ENCODE results near the gene PDE11A. TPM values are rescaled to one million over a fixed set of nuclear protein-coding genes. Genes with fewer than 3 reads are reported as not detected.

Gene PDE11A
- total and polyA plus RNA-seq, 5 donors from 2014 or later, result not detected

GRCh38 chr2:177680866-177681712 is 391.5 kb downstream of the PDE11A start:
- H3K36me3 ChIP-seq (ENCODE audit: control insufficient read depth, insufficient read depth, low read length), result no peaks in the 10 kb centered on the region

GRCh38 chr2:177679611-177680605 is 392.7 kb downstream of the PDE11A start:
- H3K4me1 Mint-ChIP-seq, result no peaks in the 10 kb centered on the region
- no peak overlapping the region for H3K27ac ChIP-seq (ENCODE audit: insufficient read depth, low read length, poor library complexity, severe bottlenecking)
- DNase-seq, result no peak
- H3K9me3 Mint-ChIP-seq, result no peaks in the 10 kb centered on the region
- ATAC-seq (ENCODE audit: low read depth in 2 of 2), result no peak
- H3K4me3 Mint-ChIP-seq, result no peak overlapping the region
- no peak overlapping the region for H3K27ac Mint-ChIP-seq
- no peaks in the 10 kb centered on the region for H3K27me3 ChIP-seq (ENCODE audit: control insufficient read depth, insufficient read depth, low read length)
- no peaks in the 10 kb centered on the region for H3K36me3 Mint-ChIP-seq
- no peaks in the 10 kb centered on the region for H3K4me1 ChIP-seq (ENCODE audit: control insufficient read depth, insufficient read depth, low read length, poor library complexity, severe bottlenecking)
- H3K27me3 Mint-ChIP-seq, result no peaks in the 10 kb centered on the region
- H3K4me3 ChIP-seq (ENCODE audit: low read depth, low read length), result no peak overlapping the region
- no peaks in the 10 kb centered on the region for H3K9me3 ChIP-seq (ENCODE audit: control insufficient read depth in 2 of 2, low read length in 2 of 2)
- no peaks in the 10 kb centered on the region for H3K36me3 ChIP-seq (ENCODE audit: control insufficient read depth, insufficient read depth, low read length)

More at GRCh38 chr2:177680866-177681712, 391.5 kb downstream of the PDE11A start:
- Histone ChIP-seq H3K4me3 (ENCODE audit: low read depth, low read length) (no peak overlapping the region), H3K27me3 (ENCODE audit: control insufficient read depth, insufficient read depth, low read length) (no peaks in the 10 kb centered on the region), H3K27ac (ENCODE audit: insufficient read depth, low read length, poor library complexity, severe bottlenecking) (no peak overlapping the region), H3K9me3 (ENCODE audit: control insufficient read depth in 2 of 2, low read length in 2 of 2) (no peaks in the 10 kb centered on the region), H3K4me1 (ENCODE audit: control insufficient read depth, insufficient read depth, low read length, poor library complexity, severe bottlenecking) (no peaks in the 10 kb centered on the region)
- no peaks in the 10 kb centered on the region for H3K9me3 Mint-ChIP-seq
- ATAC-seq (ENCODE audit: low read depth in 2 of 2) (no peak), DNase-seq (no peak)
- no peaks in the 10 kb centered on the region for H3K27me3 Mint-ChIP-seq
- H3K4me1 Mint-ChIP-seq, result no peaks in the 10 kb centered on the region
- H3K27ac Mint-ChIP-seq, result no peak overlapping the region
- no peaks in the 10 kb centered on the region for H3K36me3 Mint-ChIP-seq
- no peak overlapping the region for H3K4me3 Mint-ChIP-seq

- no peak for ATAC-seq (ENCODE audit: low read depth in 2 of 2)
- H3K4me3 ChIP-seq (ENCODE audit: low read depth, low read length), result no peak overlapping the region
- H3K9me3 Mint-ChIP-seq, result no peaks in the 10 kb centered on the region
Measured at GRCh38 chr2:177678939-177679338, 393.6 kb downstream of the PDE11A start.

GRCh38 chr2:177676636-177677035 is 395.9 kb downstream of the PDE11A start:
- no peaks in the 10 kb centered on the region for H3K27me3 ChIP-seq (ENCODE audit: control insufficient read depth, insufficient read depth, low read length)
- Mint-ChIP-seq H3K4me3 (no peak overlapping the region), H3K9me3 (no peaks in the 10 kb centered on the region), H3K36me3 (no peaks in the 10 kb centered on the region), H3K27ac (no peak overlapping the region), H3K27me3 (no peaks in the 10 kb centered on the region), H3K4me1 (no peaks in the 10 kb centered on the region)
- H3K4me3 ChIP-seq (ENCODE audit: low read depth, low read length), result no peak overlapping the region
- DNase-seq, result no peak
- H3K4me1 ChIP-seq (ENCODE audit: control insufficient read depth, insufficient read depth, low read length, poor library complexity, severe bottlenecking), result no peaks in the 10 kb centered on the region
- no peak for ATAC-seq (ENCODE audit: low read depth in 2 of 2)
- H3K9me3 ChIP-seq (ENCODE audit: control insufficient read depth in 2 of 2, low read length in 2 of 2), result no peaks in the 10 kb centered on the region
- H3K36me3 ChIP-seq (ENCODE audit: control insufficient read depth, insufficient read depth, low read length), result no peaks in the 10 kb centered on the region
- no peak overlapping the region for H3K27ac ChIP-seq (ENCODE audit: insufficient read depth, low read length, poor library complexity, severe bottlenecking)

More at GRCh38 chr2:177678939-177679338, 393.6 kb downstream of the PDE11A start:
- H3K4me3 Mint-ChIP-seq, result no peak overlapping the region
- no peak overlapping the region for H3K27ac Mint-ChIP-seq
- H3K36me3 ChIP-seq (ENCODE audit: control insufficient read depth, insufficient read depth, low read length), result no peaks in the 10 kb centered on the region
- DNase-seq, result no peak
- H3K4me1 ChIP-seq (ENCODE audit: control insufficient read depth, insufficient read depth, low read length, poor library complexity, severe bottlenecking), result no peaks in the 10 kb centered on the region
- no peaks in the 10 kb centered on the region for H3K9me3 ChIP-seq (ENCODE audit: control insufficient read depth in 2 of 2, low read length in 2 of 2)
- H3K27me3 ChIP-seq (ENCODE audit: control insufficient read depth, insufficient read depth, low read length), result no peaks in the 10 kb centered on the region
- H3K36me3 Mint-ChIP-seq, result no peaks in the 10 kb centered on the region
- H3K27ac ChIP-seq (ENCODE audit: insufficient read depth, low read length, poor library complexity, severe bottlenecking), result no peak overlapping the region
- H3K4me1 Mint-ChIP-seq, result no peaks in the 10 kb centered on the region
- H3K27me3 Mint-ChIP-seq, result no peaks in the 10 kb centered on the region

- no peaks in the 10 kb centered on the region for H3K9me3 ChIP-seq (ENCODE audit: control insufficient read depth in 2 of 2, low read length in 2 of 2)
- H3K36me3 ChIP-seq (ENCODE audit: control insufficient read depth, insufficient read depth, low read length), result no peaks in the 10 kb centered on the region
- no peak overlapping the region for H3K4me3 ChIP-seq (ENCODE audit: low read depth, low read length)
- peaks cover 0 to 2% (median 0%) of the 10 kb centered on the region in 7 donors for H3K9me3 Mint-ChIP-seq
- H3K27ac Mint-ChIP-seq, result no peak overlapping the region
- H3K27me3 Mint-ChIP-seq, result peaks cover 2% of the 10 kb centered on the region
- H3K36me3 Mint-ChIP-seq, result no peaks in the 10 kb centered on the region
- no peaks in the 10 kb centered on the region for H3K4me1 Mint-ChIP-seq
- no peak overlapping the region for H3K27ac ChIP-seq (ENCODE audit: insufficient read depth, low read length, poor library complexity, severe bottlenecking)
- H3K4me3 Mint-ChIP-seq, result no peak overlapping the region
- H3K4me1 ChIP-seq (ENCODE audit: control insufficient read depth, insufficient read depth, low read length, poor library complexity, severe bottlenecking), result no peaks in the 10 kb centered on the region
- DNase-seq (no peak), ATAC-seq (ENCODE audit: low read depth in 2 of 2) (no peak)
- H3K27me3 ChIP-seq (ENCODE audit: control insufficient read depth, insufficient read depth, low read length), result no peaks in the 10 kb centered on the region
Measured at GRCh38 chr2:177675825-177676224, 396.8 kb downstream of the PDE11A start.

- Mint-ChIP-seq H3K9me3 (peaks cover 0 to 2% (median 0%) of the 10 kb centered on the region in 7 donors), H3K4me1 (no peaks in the 10 kb centered on the region), H3K27ac (no peak overlapping the region), H3K36me3 (no peaks in the 10 kb centered on the region), H3K27me3 (peaks cover 5% of the 10 kb centered on the region), H3K4me3 (no peak overlapping the region)
- Histone ChIP-seq H3K4me1 (ENCODE audit: control insufficient read depth, insufficient read depth, low read length, poor library complexity, severe bottlenecking) (no peaks in the 10 kb centered on the region), H3K9me3 (ENCODE audit: control insufficient read depth in 2 of 2, low read length in 2 of 2) (no peaks in the 10 kb centered on the region), H3K4me3 (ENCODE audit: low read depth, low read length) (no peak overlapping the region), H3K36me3 (ENCODE audit: control insufficient read depth, insufficient read depth, low read length) (no peaks in the 10 kb centered on the region), H3K27ac (ENCODE audit: insufficient read depth, low read length, poor library complexity, severe bottlenecking) (no peak overlapping the region), H3K27me3 (ENCODE audit: control insufficient read depth, insufficient read depth, low read length) (no peaks in the 10 kb centered on the region)
- ATAC-seq (ENCODE audit: low read depth in 2 of 2) (no peak), DNase-seq (no peak)
Measured at GRCh38 chr2:177675350-177675821, 397.2 kb downstream of the PDE11A start.

GRCh38 chr2:177673602-177674595 is 398.7 kb downstream of the PDE11A start:
- no peak overlapping the region for H3K4me3 ChIP-seq (ENCODE audit: low read depth, low read length)
- no peak overlapping the region for H3K27ac Mint-ChIP-seq
- H3K9me3 ChIP-seq (ENCODE audit: control insufficient read depth in 2 of 2, low read length in 2 of 2), result no peaks in the 10 kb centered on the region
- no peaks in the 10 kb centered on the region for H3K4me1 Mint-ChIP-seq
- H3K9me3 Mint-ChIP-seq, result peaks cover 0 to 2% (median 0%) of the 10 kb centered on the region in 7 donors
- H3K4me1 ChIP-seq (ENCODE audit: control insufficient read depth, insufficient read depth, low read length, poor library complexity, severe bottlenecking), result no peaks in the 10 kb centered on the region
- no peak for ATAC-seq (ENCODE audit: low read depth in 2 of 2)
- no peaks in the 10 kb centered on the region for H3K36me3 Mint-ChIP-seq
- peaks cover 5% of the 10 kb centered on the region for H3K27me3 Mint-ChIP-seq
- no peaks in the 10 kb centered on the region for H3K36me3 ChIP-seq (ENCODE audit: control insufficient read depth, insufficient read depth, low read length)
- H3K27me3 ChIP-seq (ENCODE audit: control insufficient read depth, insufficient read depth, low read length), result peaks cover 1% of the 10 kb centered on the region
- no peak overlapping the region for H3K4me3 Mint-ChIP-seq
- no peak for DNase-seq
- H3K27ac ChIP-seq (ENCODE audit: insufficient read depth, low read length, poor library complexity, severe bottlenecking), result no peak overlapping the region

Measured in CD4-positive, CD25-positive, alpha-beta regulatory T cell (primary cell).